SK-N-SH (cell line): ENCODE results near the gene METTL15.

Experiments
- FOSL2 ChIP-seq: IDR thresholded peaks from 2 replicates; pipeline ENCODE4 v1.4.0; 2012; ENCODE audit warnings: low read depth, mild to moderate bottlenecking, moderate library complexity, borderline replicate concordance
- GABPA ChIP-seq: IDR thresholded peaks from 2 replicates; pipeline ENCODE4 v1.4.0; 2012; ENCODE audit warnings: low read depth, mild to moderate bottlenecking
- POLR2AphosphoS5 ChIP-seq: IDR thresholded peaks from 2 replicates; pipeline ENCODE4 v1.6.1; 2012; ENCODE audit warnings: low read depth, low read length
- RFX5 ChIP-seq: IDR thresholded peaks from 2 replicates; pipeline ENCODE4 v1.6.1; 2012; ENCODE audit warnings: mild to moderate bottlenecking, improper control_type of control experiment, low read length
- YY1 ChIP-seq: IDR thresholded peaks from 2 replicates; pipeline ENCODE4 v1.4.0; 2012; ENCODE audit warnings: low read depth, mild to moderate bottlenecking
- TF ChIP-seq, protein P1 (sequence below): fragments of 200-600 bp; sonication (generic); IDR thresholded peaks from 2 replicates; pipeline ENCODE4 v1.6.1; 2017; ENCODE audit warnings: antibody characterized with exemption, mild to moderate bottlenecking, moderate library complexity
- TF ChIP-seq, protein P2 (sequence below): fragments of 150-350 bp; IDR thresholded peaks from 2 replicates; pipeline ENCODE4 v1.6.1; 2017; ENCODE audit warnings: antibody characterized with exemption, low read length, low read depth, borderline replicate concordance

DNA sequence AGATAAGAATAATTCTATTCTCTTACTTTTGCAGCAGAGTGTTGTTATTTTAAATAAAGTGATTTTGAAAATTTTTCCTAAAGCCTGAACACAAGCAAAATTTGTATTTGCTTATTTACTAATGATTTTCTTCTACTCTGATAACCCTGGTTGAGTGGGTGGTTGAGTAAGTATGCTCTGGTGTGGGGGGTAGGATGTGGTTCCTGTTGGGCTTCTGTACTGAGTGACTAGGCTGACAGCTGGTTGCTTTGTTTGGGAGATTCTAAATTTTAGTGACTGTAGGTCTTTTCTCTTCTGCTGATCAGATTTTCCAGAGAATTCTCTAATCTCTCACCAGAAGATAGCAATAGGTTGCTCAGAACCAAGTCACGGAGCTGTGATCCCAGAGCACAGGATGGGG lies 61.6 kb downstream of the METTL15 start:
- TF ChIP-seq, protein P1, sequence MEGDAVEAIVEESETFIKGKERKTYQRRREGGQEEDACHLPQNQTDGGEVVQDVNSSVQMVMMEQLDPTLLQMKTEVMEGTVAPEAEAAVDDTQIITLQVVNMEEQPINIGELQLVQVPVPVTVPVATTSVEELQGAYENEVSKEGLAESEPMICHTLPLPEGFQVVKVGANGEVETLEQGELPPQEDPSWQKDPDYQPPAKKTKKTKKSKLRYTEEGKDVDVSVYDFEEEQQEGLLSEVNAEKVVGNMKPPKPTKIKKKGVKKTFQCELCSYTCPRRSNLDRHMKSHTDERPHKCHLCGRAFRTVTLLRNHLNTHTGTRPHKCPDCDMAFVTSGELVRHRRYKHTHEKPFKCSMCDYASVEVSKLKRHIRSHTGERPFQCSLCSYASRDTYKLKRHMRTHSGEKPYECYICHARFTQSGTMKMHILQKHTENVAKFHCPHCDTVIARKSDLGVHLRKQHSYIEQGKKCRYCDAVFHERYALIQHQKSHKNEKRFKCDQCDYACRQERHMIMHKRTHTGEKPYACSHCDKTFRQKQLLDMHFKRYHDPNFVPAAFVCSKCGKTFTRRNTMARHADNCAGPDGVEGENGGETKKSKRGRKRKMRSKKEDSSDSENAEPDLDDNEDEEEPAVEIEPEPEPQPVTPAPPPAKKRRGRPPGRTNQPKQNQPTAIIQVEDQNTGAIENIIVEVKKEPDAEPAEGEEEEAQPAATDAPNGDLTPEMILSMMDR: no peak
- TF ChIP-seq GABPA (no peak), POLR2AphosphoS5 (no peak), FOSL2 (no peak), RFX5 (no peak), YY1 (no peak)
- TF ChIP-seq, protein P2, sequence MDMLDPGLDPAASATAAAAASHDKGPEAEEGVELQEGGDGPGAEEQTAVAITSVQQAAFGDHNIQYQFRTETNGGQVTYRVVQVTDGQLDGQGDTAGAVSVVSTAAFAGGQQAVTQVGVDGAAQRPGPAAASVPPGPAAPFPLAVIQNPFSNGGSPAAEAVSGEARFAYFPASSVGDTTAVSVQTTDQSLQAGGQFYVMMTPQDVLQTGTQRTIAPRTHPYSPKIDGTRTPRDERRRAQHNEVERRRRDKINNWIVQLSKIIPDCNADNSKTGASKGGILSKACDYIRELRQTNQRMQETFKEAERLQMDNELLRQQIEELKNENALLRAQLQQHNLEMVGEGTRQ: no peak
